ENCODE results near the gene UBAP1L.

UBAP1L gene

GRCh38 chr15:65072617-65073016 lies 42.4 kb downstream of the UBAP1L start:
- no peak for DNase-seq (ENCODE audit: low read depth)
- H3K4me3 ChIP-seq (ENCODE audit: low read depth, low read length) = no peak overlapping the region
- TF ChIP-seq CTCF (conservative IDR thresholded peaks at IDR 0.05; ENCODE audit: low read depth, low read length) = no peak

GRCh38 chr15:65072027-65072426 lies 43.0 kb downstream of the UBAP1L start:
- no peak for TF ChIP-seq CTCF (conservative IDR thresholded peaks at IDR 0.05; ENCODE audit: low read depth, low read length)
- H3K4me3 ChIP-seq (ENCODE audit: low read depth, low read length) = no peak overlapping the region
- DNase-seq (ENCODE audit: low read depth) = no peak

- no peak for TF ChIP-seq CTCF (conservative IDR thresholded peaks at IDR 0.05; ENCODE audit: low read depth, low read length)
- no peak for DNase-seq (ENCODE audit: low read depth)
- H3K4me3 ChIP-seq (ENCODE audit: low read depth, low read length) = no peak overlapping the region
Observed at GRCh38 chr15:65071381-65071811, 43.6 kb downstream of the UBAP1L start.

GRCh38 chr15:65069779-65070546 lies 45.0 kb downstream of the UBAP1L start:
- no peak for TF ChIP-seq CTCF (conservative IDR thresholded peaks at IDR 0.05; ENCODE audit: low read depth, low read length)
- H3K4me3 ChIP-seq (ENCODE audit: low read depth, low read length) = no peak overlapping the region
- DNase-seq (ENCODE audit: low read depth) = no peak

GRCh38 chr15:65069179-65069578 lies 45.8 kb downstream of the UBAP1L start:
- peak; percentile 82 for DNase-seq (ENCODE audit: low read depth)
- no peak for TF ChIP-seq CTCF (conservative IDR thresholded peaks at IDR 0.05; ENCODE audit: low read depth, low read length)

GRCh38 chr15:65068403-65068788 lies 46.6 kb downstream of the UBAP1L start:
- DNase-seq (ENCODE audit: low read depth) = no peak
- no peak for TF ChIP-seq CTCF (conservative IDR thresholded peaks at IDR 0.05; ENCODE audit: low read depth, low read length)
- no peak overlapping the region for H3K4me3 ChIP-seq (ENCODE audit: low read depth, low read length)

More at GRCh38 chr15:65069179-65069578, 45.8 kb downstream of the UBAP1L start:
- H3K4me3 ChIP-seq (ENCODE audit: low read depth, low read length) = no peak overlapping the region

All from choroid plexus epithelial cell (primary cell).